ENCODE results near the gene OR52D1. TPM values are rescaled to one million over a fixed set of nuclear protein-coding genes. Genes with fewer than 3 reads are reported as not detected.

The OR52D1 gene
- total RNA-seq, 1 donor from 2014 or later: not detected

- Mint-ChIP-seq H3K27ac (no peak overlapping the region), H3K4me1 (ENCODE audit: low read depth) (peaks cover 1% of the 10 kb centered on the region), H3K9me3 (ENCODE audit: low read depth) (peaks cover 7% of the 10 kb centered on the region), H3K36me3 (ENCODE audit: insufficient read depth) (no peaks in the 10 kb centered on the region), H3K4me3 (ENCODE audit: low read depth) (no peak overlapping the region), H3K27me3 (no peaks in the 10 kb centered on the region)
- no peak for TF ChIP-seq CTCF (IDR thresholded peaks at IDR 0.05; ENCODE audit: unreplicated experiment)
- no peak for DNase-seq (ENCODE audit: low spot score, unreplicated experiment)
These were observed 27.4 kb upstream of the OR52D1 start for GRCh38 chr11:5460983-5461621.

- no peak for DNase-seq (ENCODE audit: low spot score, unreplicated experiment)
- H3K27me3 Mint-ChIP-seq: no peaks in the 10 kb centered on the region
- no peak overlapping the region for H3K4me3 Mint-ChIP-seq (ENCODE audit: low read depth)
- no peaks in the 10 kb centered on the region for H3K9me3 Mint-ChIP-seq (ENCODE audit: low read depth)
- no peak overlapping the region for H3K27ac Mint-ChIP-seq
- H3K4me1 Mint-ChIP-seq (ENCODE audit: low read depth): peaks cover 6% of the 10 kb centered on the region
- TF ChIP-seq CTCF (IDR thresholded peaks at IDR 0.05; ENCODE audit: unreplicated experiment): no peak
- H3K36me3 Mint-ChIP-seq (ENCODE audit: insufficient read depth): no peaks in the 10 kb centered on the region
These were observed 21.0 kb upstream of the OR52D1 start for GRCh38 chr11:5467527-5467926.

GRCh38 chr11:5473921-5474320, 14.6 kb upstream of the OR52D1 start:
- Mint-ChIP-seq H3K36me3 (ENCODE audit: insufficient read depth) (no peaks in the 10 kb centered on the region), H3K4me1 (ENCODE audit: low read depth) (no peaks in the 10 kb centered on the region), H3K27ac (no peak overlapping the region), H3K9me3 (ENCODE audit: low read depth) (no peaks in the 10 kb centered on the region), H3K4me3 (ENCODE audit: low read depth) (no peak overlapping the region), H3K27me3 (no peaks in the 10 kb centered on the region)
- DNase-seq (ENCODE audit: low spot score, unreplicated experiment): no peak
- TF ChIP-seq CTCF (IDR thresholded peaks at IDR 0.05; ENCODE audit: unreplicated experiment): no peak

GRCh38 chr11:5476186-5476819, 12.2 kb upstream of the OR52D1 start:
- Mint-ChIP-seq H3K27ac (no peak overlapping the region), H3K27me3 (no peaks in the 10 kb centered on the region), H3K9me3 (ENCODE audit: low read depth) (no peaks in the 10 kb centered on the region), H3K36me3 (ENCODE audit: insufficient read depth) (no peaks in the 10 kb centered on the region), H3K4me3 (ENCODE audit: low read depth) (no peak overlapping the region), H3K4me1 (ENCODE audit: low read depth) (no peaks in the 10 kb centered on the region)
- peak; percentile 83 for TF ChIP-seq CTCF (IDR thresholded peaks at IDR 0.05; ENCODE audit: unreplicated experiment)
- peak; percentile 12 for DNase-seq (ENCODE audit: low spot score, unreplicated experiment)

GRCh38 chr11:5486003-5486402, 2.5 kb upstream of the OR52D1 start:
- H3K4me3 Mint-ChIP-seq (ENCODE audit: low read depth): no peak overlapping the region
- no peak for DNase-seq (ENCODE audit: low spot score, unreplicated experiment)
- H3K9me3 Mint-ChIP-seq (ENCODE audit: low read depth): no peaks in the 10 kb centered on the region
- no peaks in the 10 kb centered on the region for H3K4me1 Mint-ChIP-seq (ENCODE audit: low read depth)
- no peaks in the 10 kb centered on the region for H3K27me3 Mint-ChIP-seq
- no peaks in the 10 kb centered on the region for H3K36me3 Mint-ChIP-seq (ENCODE audit: insufficient read depth)
- TF ChIP-seq CTCF (IDR thresholded peaks at IDR 0.05; ENCODE audit: unreplicated experiment): no peak
- H3K27ac Mint-ChIP-seq: no peak overlapping the region

All from progenitor cell of endocrine pancreas (in vitro differentiated cells).